AG09319 (cell line): ENCODE measurements around the gene SAMD14.

ENCODE experiments used
- DNase-seq: peaks from one replicate; pipeline ENCODE4 v3.0.0-alpha.2; 2010; ENCODE audit warnings: low read depth; ENCODE audit errors: extremely low read depth
- CTCF ChIP-seq: IDR thresholded peaks from 2 replicates; pipeline ENCODE4 v1.5.1; 2011; ENCODE audit warnings: low read depth, mild to moderate bottlenecking, inconsistent platforms, low read length, moderate library complexity

Gene SAMD14

GRCh38 chr17:50173335-50173941 lies 43.5 kb upstream of the SAMD14 start:
- no peak for DNase-seq
- TF ChIP-seq CTCF = no peak

GRCh38 chr17:50172936-50173334 lies 43.0 kb upstream of the SAMD14 start:
- no peak for TF ChIP-seq CTCF
- no peak for DNase-seq

- TF ChIP-seq CTCF = no peak
- DNase-seq = no peak
Observed at GRCh38 chr17:50172130-50172529, 42.2 kb upstream of the SAMD14 start.

GRCh38 chr17:50171371-50172071 lies 41.6 kb upstream of the SAMD14 start:
- no peak for DNase-seq
- no peak for TF ChIP-seq CTCF

- DNase-seq = no peak
Observed at GRCh38 chr17:50170662-50171370, 40.9 kb upstream of the SAMD14 start.

GRCh38 chr17:50169881-50170459 lies 40.0 kb upstream of the SAMD14 start:
- DNase-seq = no peak
- TF ChIP-seq CTCF = no peak

More at GRCh38 chr17:50170662-50171370, 40.9 kb upstream of the SAMD14 start:
- TF ChIP-seq CTCF = no peak
